Smooth muscle cell (in vitro differentiated cells): ENCODE measurements around the gene USP6. TPM values are rescaled to one million over a fixed set of nuclear protein-coding genes. Genes with fewer than 3 reads are reported as not detected.
"Not testable (repeated sequence)": the region's sequence is repeated elsewhere in the genome, so short reads cannot be mapped to it uniquely, and the experiment has no call there.

Experiments
- DNase-seq: peaks from one replicate; lab custom pipeline; 2025; ENCODE audit not compliant: unreplicated experiment; lab: John Stamatoyannopoulos, UW
- H2AFZ ChIP-seq: fragments of 200-600 bp; sonication (generic); 2 replicates; pipeline ENCODE4 v1.6.0; 2016; ENCODE audit warnings: antibody characterized with exemption, low read depth, mild to moderate bottlenecking
- H3F3A ChIP-seq: fragments of 200-600 bp; sonication (generic); 2 replicates; pipeline ENCODE4 v1.6.0; 2017; ENCODE audit warnings: antibody characterized with exemption, low read depth
- H3K27ac ChIP-seq: fragments of 200-600 bp; sonication (generic); 2 replicates; pipeline ENCODE4 v1.5.1; 2016; ENCODE audit warnings: low read depth, mild to moderate bottlenecking
- H3K27me3 ChIP-seq: fragments of 200-600 bp; sonication (generic); 2 replicates; pipeline ENCODE4 v1.6.1; 2016; ENCODE audit warnings: low read depth, mild to moderate bottlenecking
- H3K36me3 ChIP-seq: fragments of 200-600 bp; sonication (generic); 2 replicates; pipeline ENCODE4 v1.5.1; 2016; ENCODE audit warnings: low read depth
- H3K4me1 ChIP-seq: fragments of 200-600 bp; sonication (generic); 2 replicates; pipeline ENCODE4 v1.5.1; 2016; ENCODE audit warnings: low read depth
- H3K4me2 ChIP-seq: fragments of 200-600 bp; sonication (generic); 2 replicates; pipeline ENCODE4 v1.6.0; 2016; ENCODE audit warnings: mild to moderate bottlenecking
- H3K4me3 ChIP-seq: fragments of 200-600 bp; sonication (generic); 2 replicates; pipeline ENCODE4 v1.5.1; 2016; ENCODE audit warnings: mild to moderate bottlenecking
- H3K79me2 ChIP-seq: fragments of 200-600 bp; sonication (generic); 2 replicates; pipeline ENCODE4 v1.6.0; 2016; ENCODE audit warnings: low read depth, mild to moderate bottlenecking
- H3K9ac ChIP-seq: fragments of 200-600 bp; sonication (generic); 2 replicates; pipeline ENCODE4 v1.6.0; 2016; ENCODE audit warnings: low read depth
- H3K9me3 ChIP-seq: fragments of 200-600 bp; sonication (generic); replicated peaks from 2 replicates; pipeline ENCODE4 v1.5.1; 2016; ENCODE audit warnings: low read depth
- H4K20me1 ChIP-seq: fragments of 200-600 bp; sonication (generic); 2 replicates; pipeline ENCODE4 v1.6.0; 2016; ENCODE audit warnings: low read depth
- WGBS: methylation state at CpG from one replicate; pipeline ENCODE4 v1.1.7; 2016; ENCODE audit warnings: low lambda C conversion rate; 5-methylcytosine and 5-hydroxymethylcytosine counted together
- polyA plus RNA-seq: library from polyadenylated mRNA; unstranded; fragments of >200 nt; fragmentation: Nextera tagmentation; extraction: Ambion mirVana; gene quantifications from 2 replicates; pipeline ENCODE4 v1.2.1, GENCODE V29; 2016
- total RNA-seq: library from RNA; depleted of rRNA; stranded (reverse); fragments of >200 nt; gene quantifications from 2 replicates; pipeline ENCODE4 v1.2.3, GENCODE V29; 2014
- TF ChIP-seq, protein P1 (sequence below): fragments of 200-600 bp; sonication (generic); IDR thresholded peaks from 2 replicates; pipeline ENCODE4 v1.5.1; 2017; ENCODE audit warnings: borderline replicate concordance, mild to moderate bottlenecking, antibody characterized with exemption; ENCODE audit not compliant: insufficient read depth, poor library complexity, severe bottlenecking

The USP6 gene
- total and polyA plus RNA-seq, 2 experiments from 2014 or later: 0.09 TPM; not detected in 1

DNA sequence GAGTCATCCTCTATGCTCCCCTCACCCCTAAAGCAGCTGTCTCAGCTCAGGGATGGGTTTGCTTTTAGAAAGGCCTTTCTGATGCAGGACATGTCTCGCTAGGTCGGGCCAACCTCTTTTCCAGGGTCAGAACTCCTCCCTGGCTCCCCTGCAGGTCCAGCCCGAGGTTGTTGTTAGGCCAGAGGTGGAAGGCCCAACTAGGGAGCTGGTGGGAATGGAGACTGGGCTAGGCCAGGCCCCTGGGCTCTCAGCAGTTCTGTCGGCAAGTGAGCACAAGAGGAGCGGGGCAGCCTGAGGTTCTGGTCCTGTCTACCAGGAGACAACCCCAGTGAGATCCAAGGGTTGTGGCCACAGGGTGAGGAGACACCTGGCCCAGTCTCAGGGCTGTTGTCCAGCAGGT, 14.9 kb downstream of the USP6 start:
- H3K4me3 ChIP-seq, H3K4me1 ChIP-seq, DNase-seq, H3K27me3 ChIP-seq, H4K20me1 ChIP-seq, H3K9ac ChIP-seq, H2AFZ ChIP-seq, H3K4me2 ChIP-seq, H3F3A ChIP-seq, H3K36me3 ChIP-seq, H3K27ac ChIP-seq, H3K9me3 ChIP-seq, H3K79me2 ChIP-seq: not testable (repeated sequence)
- 80% methylated on average over 5 of the region's 5 CpGs for WGBS

DNA sequence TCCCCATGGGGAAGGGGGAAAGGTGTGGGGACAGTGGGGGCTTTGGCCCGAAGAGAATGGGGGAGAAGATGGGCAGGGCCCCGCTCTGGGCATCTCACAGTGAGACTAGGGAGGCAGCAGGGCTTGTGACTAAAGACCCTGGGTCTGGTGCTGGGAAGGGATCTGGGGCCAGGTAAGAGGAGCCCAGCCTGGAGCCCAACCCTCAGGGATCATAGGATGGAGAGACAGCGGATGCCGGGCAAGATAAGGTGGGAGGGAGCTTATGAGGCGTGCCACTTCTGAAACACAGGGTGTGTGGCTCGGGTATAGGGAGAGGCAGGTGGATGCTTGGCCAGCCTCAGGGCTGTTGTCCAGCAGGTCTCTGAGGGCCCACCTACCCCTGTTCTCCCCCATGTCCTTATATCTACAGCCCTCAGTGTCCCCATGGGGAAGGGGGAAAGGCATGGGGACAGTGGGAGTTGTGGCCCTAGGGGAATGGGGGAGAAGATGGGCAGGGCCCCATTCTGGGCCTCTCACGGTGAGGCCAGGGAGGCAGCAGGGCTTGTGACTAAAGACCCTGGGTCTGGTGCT, 15.4 kb downstream of the USP6 start:
- Histone ChIP-seq H3F3A (no peaks in the 10 kb centered on the region), H3K4me2 (no peak overlapping the region), H3K9ac (no peak overlapping the region), H3K4me3 (no peak overlapping the region), H3K9me3 (no peaks in the 10 kb centered on the region), H4K20me1 (no peaks in the 10 kb centered on the region), H3K27ac (no peak overlapping the region), H3K4me1 (no peaks in the 10 kb centered on the region), H3K79me2 (no peaks in the 10 kb centered on the region), H3K27me3 (no peaks in the 10 kb centered on the region), H3K36me3 (no peaks in the 10 kb centered on the region), H2AFZ (no peak overlapping the region)
- TF ChIP-seq, protein P1, sequence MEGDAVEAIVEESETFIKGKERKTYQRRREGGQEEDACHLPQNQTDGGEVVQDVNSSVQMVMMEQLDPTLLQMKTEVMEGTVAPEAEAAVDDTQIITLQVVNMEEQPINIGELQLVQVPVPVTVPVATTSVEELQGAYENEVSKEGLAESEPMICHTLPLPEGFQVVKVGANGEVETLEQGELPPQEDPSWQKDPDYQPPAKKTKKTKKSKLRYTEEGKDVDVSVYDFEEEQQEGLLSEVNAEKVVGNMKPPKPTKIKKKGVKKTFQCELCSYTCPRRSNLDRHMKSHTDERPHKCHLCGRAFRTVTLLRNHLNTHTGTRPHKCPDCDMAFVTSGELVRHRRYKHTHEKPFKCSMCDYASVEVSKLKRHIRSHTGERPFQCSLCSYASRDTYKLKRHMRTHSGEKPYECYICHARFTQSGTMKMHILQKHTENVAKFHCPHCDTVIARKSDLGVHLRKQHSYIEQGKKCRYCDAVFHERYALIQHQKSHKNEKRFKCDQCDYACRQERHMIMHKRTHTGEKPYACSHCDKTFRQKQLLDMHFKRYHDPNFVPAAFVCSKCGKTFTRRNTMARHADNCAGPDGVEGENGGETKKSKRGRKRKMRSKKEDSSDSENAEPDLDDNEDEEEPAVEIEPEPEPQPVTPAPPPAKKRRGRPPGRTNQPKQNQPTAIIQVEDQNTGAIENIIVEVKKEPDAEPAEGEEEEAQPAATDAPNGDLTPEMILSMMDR: no peak
- DNase-seq: no peak
- 90% methylated on average over 7 of the region's 7 CpGs for WGBS

DNA sequence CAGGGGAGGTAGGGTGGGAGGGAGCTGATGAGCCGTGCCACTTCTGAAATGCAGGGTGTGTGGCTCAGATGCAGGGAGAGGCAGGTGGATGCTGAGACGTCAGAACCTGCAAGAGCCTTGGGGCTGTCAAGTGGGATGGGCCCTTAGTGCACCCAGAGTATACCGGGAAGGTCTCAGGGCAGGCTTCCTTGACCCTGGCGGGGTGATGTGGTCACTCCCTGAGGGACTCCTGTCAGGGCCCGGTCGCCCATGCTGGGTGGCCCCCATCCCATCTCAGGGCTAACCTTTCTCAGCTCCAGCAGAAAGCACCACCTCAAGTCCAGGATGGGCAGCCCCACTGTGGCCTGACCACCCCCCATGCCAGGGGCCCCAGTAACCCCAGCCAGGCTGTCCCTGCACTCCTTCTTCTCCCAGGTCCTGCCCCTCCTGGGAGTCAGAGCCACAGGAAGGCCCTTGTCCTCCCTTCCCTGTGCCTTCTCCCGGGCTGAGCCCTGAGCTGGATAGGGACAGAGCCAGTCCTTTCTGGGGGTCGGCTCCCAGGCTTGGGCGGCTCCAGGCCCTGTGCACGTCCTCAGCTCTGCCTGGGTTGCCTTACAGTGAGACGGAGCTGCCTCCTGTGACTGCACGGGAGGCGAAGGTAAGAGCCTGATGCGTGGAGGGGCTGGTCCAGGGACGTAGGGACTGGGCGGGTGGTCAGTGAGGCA, 16.1 kb downstream of the USP6 start:
- 93% methylated on average over 16 of the region's 16 CpGs for WGBS
- not testable (repeated sequence) for DNase-seq, H3K4me2 ChIP-seq, H3K4me3 ChIP-seq, H3K9ac ChIP-seq, H4K20me1 ChIP-seq, H3K4me1 ChIP-seq, H3K9me3 ChIP-seq, H2AFZ ChIP-seq, H3K79me2 ChIP-seq, H3K27me3 ChIP-seq, H3K36me3 ChIP-seq, H3F3A ChIP-seq, H3K27ac ChIP-seq

DNA sequence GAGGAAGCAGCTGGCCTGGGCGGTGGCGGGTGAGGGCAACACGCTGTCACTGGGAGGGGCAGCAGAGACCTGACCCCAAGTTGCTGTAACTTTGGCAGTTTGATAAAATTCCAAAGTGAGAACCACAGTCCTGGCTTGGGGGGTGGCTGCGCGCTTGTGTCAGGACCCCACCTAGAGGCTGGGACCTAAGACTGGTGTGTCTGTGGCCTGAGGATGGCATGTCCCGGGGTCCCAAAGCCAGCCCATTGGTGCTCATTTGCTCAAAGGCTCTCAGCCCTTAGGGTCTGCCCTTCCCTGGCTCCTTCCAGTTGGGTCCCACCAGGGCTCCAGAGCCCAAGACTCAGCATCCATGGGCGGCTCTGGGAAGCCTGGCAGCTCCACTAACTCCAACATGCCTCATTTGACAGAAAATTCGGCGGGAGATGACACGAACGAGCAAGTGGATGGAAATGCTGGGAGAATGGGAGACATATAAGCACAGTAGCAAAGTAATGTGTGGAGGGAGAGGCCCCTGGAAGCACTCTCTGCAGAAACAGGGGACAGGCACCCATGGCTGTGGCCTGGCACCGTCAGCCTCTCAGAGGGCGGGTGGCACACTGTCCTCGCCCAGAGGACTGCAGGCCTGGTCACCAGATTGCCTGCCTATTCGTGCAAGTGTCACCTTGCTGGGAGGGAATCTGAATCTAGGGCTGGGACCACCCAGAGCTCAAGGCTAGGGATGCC, 16.8 kb downstream of the USP6 start:
- 90% methylated on average over 15 of the region's 15 CpGs for WGBS
- H3K4me1 ChIP-seq, H3K9me3 ChIP-seq, H3K27ac ChIP-seq, H3K4me2 ChIP-seq, DNase-seq, H4K20me1 ChIP-seq, H2AFZ ChIP-seq, H3K4me3 ChIP-seq, H3K27me3 ChIP-seq, H3K36me3 ChIP-seq, H3K9ac ChIP-seq, H3K79me2 ChIP-seq, H3F3A ChIP-seq: not testable (repeated sequence)

DNA sequence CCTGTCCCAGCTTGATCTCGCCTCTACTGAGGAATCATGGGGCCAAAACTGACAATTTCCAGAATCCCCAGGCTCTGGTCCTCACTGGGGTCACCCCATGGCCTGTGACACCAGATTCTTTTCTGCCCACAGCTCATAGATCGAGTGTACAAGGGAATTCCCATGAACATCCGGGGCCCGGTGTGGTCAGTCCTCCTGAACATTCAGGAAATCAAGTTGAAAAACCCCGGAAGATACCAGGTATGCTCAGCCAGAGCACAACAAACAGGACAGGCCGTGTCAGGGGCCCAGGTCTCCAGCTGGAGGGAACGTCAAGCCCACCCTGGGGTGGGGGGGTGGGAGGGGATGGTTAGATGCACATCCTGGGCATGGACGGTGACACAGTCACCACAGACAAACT, 17.5 kb downstream of the USP6 start:
- H3K4me2 ChIP-seq: no peak overlapping the region
- no peak overlapping the region for H3K4me3 ChIP-seq
- no peak for DNase-seq
- WGBS: 88% methylated on average over 8 of the region's 8 CpGs
- no peaks in the 10 kb centered on the region for H4K20me1 ChIP-seq
- no peak overlapping the region for H3K27ac ChIP-seq
- no peak overlapping the region for H2AFZ ChIP-seq
- no peaks in the 10 kb centered on the region for H3K79me2 ChIP-seq
- no peaks in the 10 kb centered on the region for H3F3A ChIP-seq
- H3K4me1 ChIP-seq: no peaks in the 10 kb centered on the region
- no peaks in the 10 kb centered on the region for H3K27me3 ChIP-seq
- no peak overlapping the region for H3K9ac ChIP-seq
- no peaks in the 10 kb centered on the region for H3K36me3 ChIP-seq
- TF ChIP-seq, protein P1: no peak
- H3K9me3 ChIP-seq: no peaks in the 10 kb centered on the region

DNA sequence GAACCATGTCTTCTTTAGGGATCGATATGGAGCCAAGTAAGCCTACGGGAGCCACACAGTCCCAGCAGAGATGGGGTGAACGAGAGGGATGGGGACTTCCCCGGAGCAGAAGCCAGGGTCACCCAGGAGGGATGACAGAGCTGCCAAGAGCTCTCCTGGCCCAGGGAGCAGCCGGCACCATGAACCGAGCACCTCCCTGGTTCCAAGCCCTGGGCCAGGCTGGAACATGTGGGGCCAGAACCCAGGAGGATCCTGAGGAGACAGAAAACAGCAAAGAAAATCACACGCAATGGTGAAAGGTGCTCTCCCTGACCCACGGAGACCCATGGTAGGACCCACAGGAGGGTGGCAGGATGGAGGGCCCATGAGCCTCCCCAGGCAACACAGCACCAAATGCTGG, 18.1 kb downstream of the USP6 start:
- not testable (repeated sequence) for H3F3A ChIP-seq, H3K27me3 ChIP-seq, H3K9ac ChIP-seq, H3K9me3 ChIP-seq, H2AFZ ChIP-seq, H3K27ac ChIP-seq, DNase-seq, H3K79me2 ChIP-seq, H3K4me2 ChIP-seq, H4K20me1 ChIP-seq, H3K36me3 ChIP-seq, H3K4me3 ChIP-seq, H3K4me1 ChIP-seq
- 93% methylated on average over 8 of the region's 8 CpGs for WGBS

DNA sequence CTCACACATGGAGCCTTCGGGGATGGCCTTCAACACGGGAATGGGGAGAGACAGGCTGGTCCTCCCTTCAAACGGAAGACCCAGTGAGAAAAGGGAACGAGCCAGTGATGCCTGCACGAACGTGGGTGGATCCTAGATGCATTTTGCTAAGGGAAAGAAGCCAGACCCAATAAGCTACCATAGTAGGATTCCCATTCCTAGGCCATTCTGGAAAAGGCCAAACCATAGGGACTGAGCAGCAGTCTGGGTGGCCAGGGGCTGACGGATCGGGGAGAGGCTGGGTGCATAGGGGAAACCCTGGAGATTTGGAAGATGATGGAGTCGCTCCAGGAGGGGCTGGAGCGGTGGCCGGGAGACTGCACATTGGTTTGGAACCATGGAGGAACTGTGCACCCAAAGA, 18.7 kb downstream of the USP6 start:
- not testable (repeated sequence) for H3F3A ChIP-seq, H3K4me3 ChIP-seq, DNase-seq, H3K9ac ChIP-seq, H3K27me3 ChIP-seq, H3K9me3 ChIP-seq, H2AFZ ChIP-seq, H3K79me2 ChIP-seq, H3K4me1 ChIP-seq, H3K27ac ChIP-seq, H4K20me1 ChIP-seq, H3K4me2 ChIP-seq, H3K36me3 ChIP-seq
- 92% methylated on average over 11 of the region's 11 CpGs for WGBS
